Fibroblast of villous mesenchyme (primary cell): Measurements from ENCODE around the gene RPRML. TPM values are rescaled to one million over a fixed set of nuclear protein-coding genes. Genes with fewer than 3 reads are reported as not detected.

Source experiments
- DNase-seq: peaks from one replicate; pipeline ENCODE4 v3.0.0-alpha.2; 2010; ENCODE audit warnings: low read depth
- H3K4me3 ChIP-seq: 2 replicates; pipeline ENCODE4 v1.5.1; 2011; ENCODE audit warnings: low read depth, mild to moderate bottlenecking, low read length
- total RNA-seq: library from RNA; depleted of rRNA; stranded (reverse); fragments of >200 nt; gene quantifications from 2 replicates; pipeline ENCODE4 v1.2.3, GENCODE V29; 2012
- TF ChIP-seq, protein P1 (sequence below): IDR thresholded peaks from 2 replicates; pipeline ENCODE4 v1.5.1; 2012; ENCODE audit warnings: low read depth, mild to moderate bottlenecking, low read length; ENCODE audit not compliant: insufficient read depth

The RPRML gene
- total RNA-seq, 1 donor = not detected

DNA sequence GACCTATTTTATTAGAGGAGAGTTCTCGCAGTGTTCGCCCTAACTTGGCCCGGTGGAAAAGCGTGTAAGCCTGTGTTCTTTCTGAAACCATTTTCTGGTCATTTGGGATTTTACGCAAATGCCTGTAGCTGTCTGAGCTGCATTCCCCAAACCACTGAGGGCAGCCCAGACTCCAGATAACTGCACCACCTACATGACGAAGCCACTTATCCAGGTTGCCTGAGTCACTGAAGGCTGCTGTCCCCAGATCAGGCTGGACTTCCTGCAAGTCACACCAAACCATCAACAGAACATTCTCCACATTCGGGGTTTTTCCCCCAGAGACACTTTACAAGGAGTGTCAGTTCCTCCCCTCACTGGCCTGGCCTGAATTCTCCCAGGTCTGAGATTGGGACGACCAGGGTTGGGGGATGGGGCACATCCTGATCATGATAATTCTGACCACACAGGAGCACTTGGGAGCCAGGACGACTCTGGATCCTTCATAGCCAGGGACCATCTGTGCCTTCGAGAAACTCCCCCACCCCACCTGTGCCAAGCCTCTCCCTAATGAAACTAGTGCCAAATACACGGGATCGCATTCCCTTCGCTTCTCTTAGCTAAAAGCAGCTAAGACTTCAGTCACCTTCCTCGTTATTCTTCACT, 2.3 kb downstream of the RPRML start:
- TF ChIP-seq, protein P1, sequence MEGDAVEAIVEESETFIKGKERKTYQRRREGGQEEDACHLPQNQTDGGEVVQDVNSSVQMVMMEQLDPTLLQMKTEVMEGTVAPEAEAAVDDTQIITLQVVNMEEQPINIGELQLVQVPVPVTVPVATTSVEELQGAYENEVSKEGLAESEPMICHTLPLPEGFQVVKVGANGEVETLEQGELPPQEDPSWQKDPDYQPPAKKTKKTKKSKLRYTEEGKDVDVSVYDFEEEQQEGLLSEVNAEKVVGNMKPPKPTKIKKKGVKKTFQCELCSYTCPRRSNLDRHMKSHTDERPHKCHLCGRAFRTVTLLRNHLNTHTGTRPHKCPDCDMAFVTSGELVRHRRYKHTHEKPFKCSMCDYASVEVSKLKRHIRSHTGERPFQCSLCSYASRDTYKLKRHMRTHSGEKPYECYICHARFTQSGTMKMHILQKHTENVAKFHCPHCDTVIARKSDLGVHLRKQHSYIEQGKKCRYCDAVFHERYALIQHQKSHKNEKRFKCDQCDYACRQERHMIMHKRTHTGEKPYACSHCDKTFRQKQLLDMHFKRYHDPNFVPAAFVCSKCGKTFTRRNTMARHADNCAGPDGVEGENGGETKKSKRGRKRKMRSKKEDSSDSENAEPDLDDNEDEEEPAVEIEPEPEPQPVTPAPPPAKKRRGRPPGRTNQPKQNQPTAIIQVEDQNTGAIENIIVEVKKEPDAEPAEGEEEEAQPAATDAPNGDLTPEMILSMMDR = no peak
- DNase-seq = no peak
- no peak overlapping the region for H3K4me3 ChIP-seq

- TF ChIP-seq, protein P1 = no peak
- H3K4me3 ChIP-seq = no peak overlapping the region
- no peak for DNase-seq
Measured at GRCh38 chr17:46975287-46975686, 3.8 kb downstream of the RPRML start.

GRCh38 chr17:46974086-46974485, 5.0 kb downstream of the RPRML start:
- no peak for DNase-seq
- TF ChIP-seq, protein P1 = no peak
- no peak overlapping the region for H3K4me3 ChIP-seq

DNA sequence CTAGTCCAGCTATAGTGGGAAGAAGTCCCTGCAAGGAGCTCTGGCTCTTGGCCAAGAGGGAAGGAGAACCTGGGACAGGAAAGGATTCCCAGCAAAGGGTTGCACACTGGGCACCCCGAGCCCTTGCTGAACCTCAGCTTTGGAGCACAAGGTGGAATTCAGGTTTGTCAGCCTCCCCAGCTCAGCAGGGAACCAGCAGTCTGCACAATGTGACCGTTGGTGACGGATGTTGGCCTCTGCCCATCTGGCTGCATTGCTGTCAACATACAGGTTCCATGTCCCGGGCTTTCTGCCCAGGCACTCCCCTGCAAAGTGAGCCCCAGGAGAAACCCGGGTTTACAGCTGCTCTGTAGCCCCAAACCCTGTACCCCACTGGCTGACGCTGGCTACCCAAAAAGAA, 6.7 kb downstream of the RPRML start:
- TF ChIP-seq, protein P1 = no peak
- DNase-seq = no peak
- H3K4me3 ChIP-seq = no peak overlapping the region

DNA sequence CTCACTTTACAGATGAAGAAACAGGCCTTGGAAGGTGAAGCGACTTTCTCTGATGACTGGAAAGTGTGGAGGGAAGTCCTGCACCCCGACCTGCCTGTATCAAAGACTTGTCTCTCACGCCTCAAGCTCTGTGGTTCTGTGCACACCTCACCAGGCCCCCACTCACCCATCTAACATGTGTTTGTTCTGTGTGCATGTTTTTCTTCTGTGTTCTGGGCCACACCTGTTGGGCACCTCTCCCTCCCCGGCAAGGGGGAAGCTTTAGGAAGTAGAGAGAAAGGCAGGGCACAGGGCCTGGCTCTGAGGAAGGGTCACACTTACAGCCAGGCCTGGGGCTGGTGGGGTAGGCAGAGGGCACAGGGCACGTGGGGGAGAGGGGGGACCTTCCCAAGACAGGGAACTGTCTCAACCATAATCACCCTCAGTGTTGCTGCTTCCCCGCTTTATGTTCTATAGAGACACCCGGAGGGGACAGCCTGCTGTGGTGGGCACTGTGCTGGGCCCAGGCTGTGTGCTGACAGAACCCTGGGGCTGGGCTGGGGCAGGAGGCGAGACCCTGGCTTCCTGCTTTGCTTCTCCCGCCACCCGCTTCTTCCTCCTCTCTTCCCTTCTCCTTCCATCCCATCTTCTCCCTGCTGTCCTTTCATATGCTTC, 7.3 kb downstream of the RPRML start:
- no peak for DNase-seq
- TF ChIP-seq, protein P1 = no peak
- H3K4me3 ChIP-seq = no peak overlapping the region

- no peak for DNase-seq
- TF ChIP-seq, protein P1 = no peak
- H3K4me3 ChIP-seq = no peak overlapping the region
Measured at GRCh38 chr17:46968896-46969295, 10.2 kb downstream of the RPRML start.
